ENCODE data around the gene PTHLH. TPM values are rescaled to one million over a fixed set of nuclear protein-coding genes. Genes with fewer than 3 reads are reported as not detected.

PTHLH gene
- total RNA-seq, 1 experiment from 2014 or later: 0.35 TPM

DNA sequence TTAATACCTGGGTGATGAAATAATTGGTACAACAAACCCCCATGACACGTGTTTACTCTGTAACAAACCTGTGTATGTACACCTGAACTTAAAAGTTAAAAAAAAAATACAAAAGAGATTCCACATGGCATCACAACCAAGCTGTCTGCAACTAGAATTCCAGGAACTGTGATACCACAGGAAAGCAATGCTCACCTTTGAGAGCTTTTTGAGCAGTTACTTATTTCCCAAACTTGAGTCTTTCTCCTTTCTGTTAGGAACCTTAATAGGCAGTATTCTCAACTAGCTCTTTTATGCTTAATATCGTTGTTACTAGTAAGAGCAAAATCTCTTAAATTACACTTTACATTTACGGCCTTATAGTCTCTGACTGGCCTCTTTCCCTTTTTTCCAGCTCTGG is 15.2 kb downstream of the PTHLH start:
- Histone ChIP-seq H2AK5ac (ENCODE audit: insufficient read length, low read length) (no peak overlapping the region), H4K91ac (ENCODE audit: insufficient read length, low read depth, low read length) (no peak overlapping the region), H3K79me1 (ENCODE audit: insufficient read depth, low read depth, low read length, poor library complexity, severe bottlenecking) (no peaks in the 10 kb centered on the region), H3K9ac (ENCODE audit: extremely low read depth, insufficient read length, low read length) (no peak overlapping the region), H3K23me2 (ENCODE audit: insufficient read length, low read depth, low read length, poor library complexity, severe bottlenecking) (no peaks in the 10 kb centered on the region), H2BK120ac (ENCODE audit: low read depth, low read length, poor library complexity, severe bottlenecking) (no peak overlapping the region), H3K4me2 (ENCODE audit: insufficient read depth, insufficient read length, low read length) (no peak overlapping the region), H3K18ac (ENCODE audit: insufficient read length, low read depth, low read length) (no peak overlapping the region), H3K4me1 (ENCODE audit: insufficient read depth, low read length) (no peaks in the 10 kb centered on the region), H2BK5ac (ENCODE audit: insufficient read length, low read length) (no peak overlapping the region), H3K9me3 (ENCODE audit: control insufficient read depth, low read depth, low read length) (no peaks in the 10 kb centered on the region), H2BK12ac (ENCODE audit: insufficient read length, low read depth, low read length) (no peak overlapping the region), H4K5ac (ENCODE audit: insufficient read length, low read depth, low read length) (no peak overlapping the region), H2AFZ (ENCODE audit: low read length) (no peak overlapping the region), H4K8ac (replicated peaks; ENCODE audit: insufficient read length, low read depth, low read length) (no peak overlapping the region), H3K79me2 (ENCODE audit: insufficient read depth, low read length) (no peaks in the 10 kb centered on the region), H3K27ac (ENCODE audit: insufficient read length, low read depth, low read length) (no peak overlapping the region), H4K20me1 (ENCODE audit: control insufficient read depth, insufficient read depth, insufficient read length) (no peaks in the 10 kb centered on the region), H3K27me3 (ENCODE audit: insufficient read depth, low read length) (no peaks in the 10 kb centered on the region), H3T11ph (ENCODE audit: low read length) (no peak overlapping the region), H3K14ac (ENCODE audit: insufficient read depth, low read length) (no peak overlapping the region), H3K56ac (ENCODE audit: insufficient read length, low read depth, low read length) (no peak overlapping the region), H2BK15ac (ENCODE audit: low read depth, low read length) (no peak overlapping the region), H3K23ac (ENCODE audit: insufficient read length, low read depth, low read length) (no peak overlapping the region), H2BK20ac (ENCODE audit: low read depth, low read length, poor library complexity, severe bottlenecking) (no peak overlapping the region), H3K4ac (ENCODE audit: low read depth, low read length) (no peak overlapping the region)
- TF ChIP-seq, protein P1, sequence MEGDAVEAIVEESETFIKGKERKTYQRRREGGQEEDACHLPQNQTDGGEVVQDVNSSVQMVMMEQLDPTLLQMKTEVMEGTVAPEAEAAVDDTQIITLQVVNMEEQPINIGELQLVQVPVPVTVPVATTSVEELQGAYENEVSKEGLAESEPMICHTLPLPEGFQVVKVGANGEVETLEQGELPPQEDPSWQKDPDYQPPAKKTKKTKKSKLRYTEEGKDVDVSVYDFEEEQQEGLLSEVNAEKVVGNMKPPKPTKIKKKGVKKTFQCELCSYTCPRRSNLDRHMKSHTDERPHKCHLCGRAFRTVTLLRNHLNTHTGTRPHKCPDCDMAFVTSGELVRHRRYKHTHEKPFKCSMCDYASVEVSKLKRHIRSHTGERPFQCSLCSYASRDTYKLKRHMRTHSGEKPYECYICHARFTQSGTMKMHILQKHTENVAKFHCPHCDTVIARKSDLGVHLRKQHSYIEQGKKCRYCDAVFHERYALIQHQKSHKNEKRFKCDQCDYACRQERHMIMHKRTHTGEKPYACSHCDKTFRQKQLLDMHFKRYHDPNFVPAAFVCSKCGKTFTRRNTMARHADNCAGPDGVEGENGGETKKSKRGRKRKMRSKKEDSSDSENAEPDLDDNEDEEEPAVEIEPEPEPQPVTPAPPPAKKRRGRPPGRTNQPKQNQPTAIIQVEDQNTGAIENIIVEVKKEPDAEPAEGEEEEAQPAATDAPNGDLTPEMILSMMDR (conservative IDR thresholded peaks at IDR 0.05): no peak
- H3K4me1 Mint-ChIP-seq: peaks cover 5 to 6% of the 10 kb centered on the region in 2 experiments
- no peak for DNase-seq
- no peak overlapping the region for H3K4me3 Mint-ChIP-seq
- H3K27ac Mint-ChIP-seq: no peak overlapping the region
- H3K27me3 Mint-ChIP-seq (ENCODE audit: low read depth): peaks cover 2% of the 10 kb centered on the region
- no peaks in the 10 kb centered on the region for H3K36me3 Mint-ChIP-seq (ENCODE audit: insufficient read depth in 1 of 3, low read depth in 3 of 3)
- H3K9me3 Mint-ChIP-seq: no peaks in the 10 kb centered on the region
- WGBS (ENCODE audit: extremely low coverage, insufficient read length, low lambda C conversion rate): no CpG with 5 or more reads among the region's 3 CpGs

Measured in H9 (cell line).